ENCODE data around the gene VEGFC. TPM values are rescaled to one million over a fixed set of nuclear protein-coding genes. Genes with fewer than 3 reads are reported as not detected.

VEGFC gene
- polyA plus RNA-seq, 1 donor from 2014 or later: 0.63 TPM

DNA sequence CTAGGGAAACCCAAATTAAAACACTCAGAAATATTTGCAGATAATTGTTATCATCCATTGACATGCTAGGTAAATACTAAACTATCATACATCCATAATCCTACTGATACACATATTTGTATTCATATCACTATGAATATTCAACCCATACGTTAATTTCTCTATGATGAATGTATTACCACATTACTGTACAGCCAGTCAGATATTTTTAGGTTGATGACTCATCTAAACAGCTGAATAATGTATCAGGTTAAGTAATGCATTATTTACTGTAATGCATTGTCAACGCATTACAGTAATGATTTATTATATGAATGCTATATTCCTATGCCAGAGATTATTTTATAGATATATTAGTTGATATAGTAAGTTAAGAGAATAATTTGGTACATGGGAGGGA, 37.1 kb downstream of the VEGFC start:
- Histone ChIP-seq H3K27ac (ENCODE audit: low read length) (no peak overlapping the region), H3K9me2 (ENCODE audit: insufficient read depth, low read length) (no peaks in the 10 kb centered on the region), H3K27me3 (ENCODE audit: insufficient read depth, low read depth, low read length) (no peaks in the 10 kb centered on the region), H2AFZ (ENCODE audit: low read depth, low read length) (no peak overlapping the region), H3F3A (ENCODE audit: insufficient read depth, low read length, poor library complexity, severe bottlenecking) (no peaks in the 10 kb centered on the region), H3K36me3 (ENCODE audit: insufficient read depth, low read length) (no peaks in the 10 kb centered on the region), H3K4me3 (ENCODE audit: low read length) (no peak overlapping the region), H4K20me1 (ENCODE audit: insufficient read depth) (no peaks in the 10 kb centered on the region), H3K4me2 (ENCODE audit: low read length) (no peak overlapping the region), H3K79me2 (replicated peaks; ENCODE audit: insufficient read depth, low read length) (no peaks in the 10 kb centered on the region), H3K9ac (ENCODE audit: low read length) (no peak overlapping the region), H3K9me3 (ENCODE audit: low read length) (no peaks in the 10 kb centered on the region)
- TF ChIP-seq, protein P1, sequence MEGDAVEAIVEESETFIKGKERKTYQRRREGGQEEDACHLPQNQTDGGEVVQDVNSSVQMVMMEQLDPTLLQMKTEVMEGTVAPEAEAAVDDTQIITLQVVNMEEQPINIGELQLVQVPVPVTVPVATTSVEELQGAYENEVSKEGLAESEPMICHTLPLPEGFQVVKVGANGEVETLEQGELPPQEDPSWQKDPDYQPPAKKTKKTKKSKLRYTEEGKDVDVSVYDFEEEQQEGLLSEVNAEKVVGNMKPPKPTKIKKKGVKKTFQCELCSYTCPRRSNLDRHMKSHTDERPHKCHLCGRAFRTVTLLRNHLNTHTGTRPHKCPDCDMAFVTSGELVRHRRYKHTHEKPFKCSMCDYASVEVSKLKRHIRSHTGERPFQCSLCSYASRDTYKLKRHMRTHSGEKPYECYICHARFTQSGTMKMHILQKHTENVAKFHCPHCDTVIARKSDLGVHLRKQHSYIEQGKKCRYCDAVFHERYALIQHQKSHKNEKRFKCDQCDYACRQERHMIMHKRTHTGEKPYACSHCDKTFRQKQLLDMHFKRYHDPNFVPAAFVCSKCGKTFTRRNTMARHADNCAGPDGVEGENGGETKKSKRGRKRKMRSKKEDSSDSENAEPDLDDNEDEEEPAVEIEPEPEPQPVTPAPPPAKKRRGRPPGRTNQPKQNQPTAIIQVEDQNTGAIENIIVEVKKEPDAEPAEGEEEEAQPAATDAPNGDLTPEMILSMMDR (IDR thresholded peaks at IDR 0.05; ENCODE audit: poor library complexity, severe bottlenecking): no peak
- TF ChIP-seq TAF1 (IDR thresholded peaks at IDR 0.05; ENCODE audit: low read depth) (no peak), SMC3 (conservative IDR thresholded peaks at IDR 0.05; ENCODE audit: poor library complexity) (no peak), RAD21 (conservative IDR thresholded peaks at IDR 0.05) (no peak), MXI1 (conservative IDR thresholded peaks at IDR 0.05; ENCODE audit: poor library complexity, severe bottlenecking) (no peak), EP300 (conservative IDR thresholded peaks at IDR 0.05; ENCODE audit: poor library complexity, severe bottlenecking) (no peak), POLR2AphosphoS5 (IDR thresholded peaks at IDR 0.05) (no peak), EZH2 (IDR thresholded peaks at IDR 0.05; ENCODE audit: borderline replicate concordance, insufficient read depth, low read length, poor library complexity, severe bottlenecking) (no peak)
- TF ChIP-seq, protein P2, sequence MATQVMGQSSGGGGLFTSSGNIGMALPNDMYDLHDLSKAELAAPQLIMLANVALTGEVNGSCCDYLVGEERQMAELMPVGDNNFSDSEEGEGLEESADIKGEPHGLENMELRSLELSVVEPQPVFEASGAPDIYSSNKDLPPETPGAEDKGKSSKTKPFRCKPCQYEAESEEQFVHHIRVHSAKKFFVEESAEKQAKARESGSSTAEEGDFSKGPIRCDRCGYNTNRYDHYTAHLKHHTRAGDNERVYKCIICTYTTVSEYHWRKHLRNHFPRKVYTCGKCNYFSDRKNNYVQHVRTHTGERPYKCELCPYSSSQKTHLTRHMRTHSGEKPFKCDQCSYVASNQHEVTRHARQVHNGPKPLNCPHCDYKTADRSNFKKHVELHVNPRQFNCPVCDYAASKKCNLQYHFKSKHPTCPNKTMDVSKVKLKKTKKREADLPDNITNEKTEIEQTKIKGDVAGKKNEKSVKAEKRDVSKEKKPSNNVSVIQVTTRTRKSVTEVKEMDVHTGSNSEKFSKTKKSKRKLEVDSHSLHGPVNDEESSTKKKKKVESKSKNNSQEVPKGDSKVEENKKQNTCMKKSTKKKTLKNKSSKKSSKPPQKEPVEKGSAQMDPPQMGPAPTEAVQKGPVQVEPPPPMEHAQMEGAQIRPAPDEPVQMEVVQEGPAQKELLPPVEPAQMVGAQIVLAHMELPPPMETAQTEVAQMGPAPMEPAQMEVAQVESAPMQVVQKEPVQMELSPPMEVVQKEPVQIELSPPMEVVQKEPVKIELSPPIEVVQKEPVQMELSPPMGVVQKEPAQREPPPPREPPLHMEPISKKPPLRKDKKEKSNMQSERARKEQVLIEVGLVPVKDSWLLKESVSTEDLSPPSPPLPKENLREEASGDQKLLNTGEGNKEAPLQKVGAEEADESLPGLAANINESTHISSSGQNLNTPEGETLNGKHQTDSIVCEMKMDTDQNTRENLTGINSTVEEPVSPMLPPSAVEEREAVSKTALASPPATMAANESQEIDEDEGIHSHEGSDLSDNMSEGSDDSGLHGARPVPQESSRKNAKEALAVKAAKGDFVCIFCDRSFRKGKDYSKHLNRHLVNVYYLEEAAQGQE (IDR thresholded peaks at IDR 0.05; ENCODE audit: borderline replicate concordance): no peak

DNA sequence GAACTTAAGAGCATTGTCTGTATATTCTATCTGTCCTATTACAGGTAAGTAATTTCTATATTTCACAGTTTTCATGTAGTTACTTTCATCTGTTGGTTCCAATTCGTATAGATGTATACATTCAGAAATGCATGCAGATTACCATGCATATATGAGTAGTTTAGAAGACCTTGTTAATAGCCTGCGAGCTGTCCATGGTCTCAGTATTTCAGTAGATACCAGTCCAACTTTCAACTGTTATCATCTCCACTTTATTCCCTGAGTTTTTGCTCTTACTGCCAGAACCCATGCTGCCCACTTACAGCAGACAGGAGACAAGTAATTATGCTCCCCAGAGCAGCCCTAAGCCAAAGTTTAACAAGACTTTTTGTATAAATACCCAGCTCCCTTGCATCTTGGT, 37.7 kb downstream of the VEGFC start:
- Histone ChIP-seq H3F3A (ENCODE audit: insufficient read depth, low read length, poor library complexity, severe bottlenecking) (no peaks in the 10 kb centered on the region), H3K4me3 (ENCODE audit: low read length) (no peak overlapping the region), H2AFZ (ENCODE audit: low read depth, low read length) (no peak overlapping the region), H3K9me2 (ENCODE audit: insufficient read depth, low read length) (no peaks in the 10 kb centered on the region), H3K27me3 (ENCODE audit: insufficient read depth, low read depth, low read length) (no peaks in the 10 kb centered on the region), H3K9ac (ENCODE audit: low read length) (no peak overlapping the region), H3K27ac (ENCODE audit: low read length) (no peak overlapping the region), H3K9me3 (ENCODE audit: low read length) (no peaks in the 10 kb centered on the region), H3K36me3 (ENCODE audit: insufficient read depth, low read length) (no peaks in the 10 kb centered on the region), H3K4me2 (ENCODE audit: low read length) (no peak overlapping the region), H4K20me1 (ENCODE audit: insufficient read depth) (no peaks in the 10 kb centered on the region), H3K79me2 (replicated peaks; ENCODE audit: insufficient read depth, low read length) (no peaks in the 10 kb centered on the region)
- TF ChIP-seq, protein P2 (IDR thresholded peaks at IDR 0.05; ENCODE audit: borderline replicate concordance): no peak
- TF ChIP-seq TAF1 (IDR thresholded peaks at IDR 0.05; ENCODE audit: low read depth): no peak
- TF ChIP-seq EP300 (conservative IDR thresholded peaks at IDR 0.05; ENCODE audit: poor library complexity, severe bottlenecking): no peak
- TF ChIP-seq, protein P1 (IDR thresholded peaks at IDR 0.05; ENCODE audit: poor library complexity, severe bottlenecking): no peak
- no peak for TF ChIP-seq RAD21 (conservative IDR thresholded peaks at IDR 0.05)
- TF ChIP-seq EZH2 (IDR thresholded peaks at IDR 0.05; ENCODE audit: borderline replicate concordance, insufficient read depth, low read length, poor library complexity, severe bottlenecking): no peak
- no peak for TF ChIP-seq POLR2AphosphoS5 (IDR thresholded peaks at IDR 0.05)
- no peak for TF ChIP-seq MXI1 (conservative IDR thresholded peaks at IDR 0.05; ENCODE audit: poor library complexity, severe bottlenecking)
- TF ChIP-seq SMC3 (conservative IDR thresholded peaks at IDR 0.05; ENCODE audit: poor library complexity): no peak

Data from neural cell (in vitro differentiated cells).